ENCODE measurements around the gene CD1D.

CD1D gene

GRCh38 chr1:158180741-158181576, at the start of gene CD1D:
TSS of gene CD1D (plus strand) at chr1:158180895. CDS start at chr1:158181102, 207 bp downstream.
- peak within 1 kb of the TSS; percentile 35 for H3K4me3 ChIP-seq (ENCODE audit: low read depth, low read length)
- TF ChIP-seq CTCF (IDR thresholded peaks at IDR 0.05; ENCODE audit: low read depth, low read length, missing control alignments) = no peak

GRCh38 chr1:158131217-158131616, 49.5 kb upstream of the CD1D start:
- TF ChIP-seq CTCF (IDR thresholded peaks at IDR 0.05; ENCODE audit: low read depth, low read length, missing control alignments) = no peak
- no peak overlapping the region for H3K4me3 ChIP-seq (ENCODE audit: low read depth, low read length)
- no peak for DNase-seq (ENCODE audit: low read depth)

More at GRCh38 chr1:158180741-158181576, at the start of gene CD1D:
- no peak for DNase-seq (ENCODE audit: low read depth)

GRCh38 chr1:158140764-158141192, 39.9 kb upstream of the CD1D start:
- no peak for DNase-seq (ENCODE audit: low read depth)
- no peak overlapping the region for H3K4me3 ChIP-seq (ENCODE audit: low read depth, low read length)
- TF ChIP-seq CTCF (IDR thresholded peaks at IDR 0.05; ENCODE audit: low read depth, low read length, missing control alignments) = no peak

GRCh38 chr1:158145173-158145719, 35.4 kb upstream of the CD1D start:
- no peak for TF ChIP-seq CTCF (IDR thresholded peaks at IDR 0.05; ENCODE audit: low read depth, low read length, missing control alignments)
- no peak for DNase-seq (ENCODE audit: low read depth)
- H3K4me3 ChIP-seq (ENCODE audit: low read depth, low read length) = no peak overlapping the region

GRCh38 chr1:158146165-158146564, 34.5 kb upstream of the CD1D start:
- no peak for TF ChIP-seq CTCF (IDR thresholded peaks at IDR 0.05; ENCODE audit: low read depth, low read length, missing control alignments)
- H3K4me3 ChIP-seq (ENCODE audit: low read depth, low read length) = no peak overlapping the region
- no peak for DNase-seq (ENCODE audit: low read depth)

- H3K4me3 ChIP-seq (ENCODE audit: low read depth, low read length) = no peak overlapping the region
- no peak for TF ChIP-seq CTCF (IDR thresholded peaks at IDR 0.05; ENCODE audit: low read depth, low read length, missing control alignments)
- DNase-seq (ENCODE audit: low read depth) = no peak
These were observed 34.0 kb upstream of the CD1D start for GRCh38 chr1:158146739-158147138.
